ENCODE measurements around the gene CFAP410.

- TF ChIP-seq EZH2 (IDR thresholded peaks at IDR 0.05; ENCODE audit: borderline replicate concordance, insufficient read depth, low read depth, low read length, poor library complexity, severe bottlenecking) (no peak), CTCF (IDR thresholded peaks at IDR 0.05) (no peak)
Observed at GRCh38 chr21:44348861-44349260, 9.7 kb upstream of the CFAP410 start.

Measured in B cell (primary cell).